ENCODE results near the gene EPHA7. TPM values are rescaled to one million over a fixed set of nuclear protein-coding genes. Genes with fewer than 3 reads are reported as not detected.

The EPHA7 gene
- total and polyA plus RNA-seq, 8 donors: 0.07 to 0.16 (median 0.09) TPM; not detected in 1

DNA sequence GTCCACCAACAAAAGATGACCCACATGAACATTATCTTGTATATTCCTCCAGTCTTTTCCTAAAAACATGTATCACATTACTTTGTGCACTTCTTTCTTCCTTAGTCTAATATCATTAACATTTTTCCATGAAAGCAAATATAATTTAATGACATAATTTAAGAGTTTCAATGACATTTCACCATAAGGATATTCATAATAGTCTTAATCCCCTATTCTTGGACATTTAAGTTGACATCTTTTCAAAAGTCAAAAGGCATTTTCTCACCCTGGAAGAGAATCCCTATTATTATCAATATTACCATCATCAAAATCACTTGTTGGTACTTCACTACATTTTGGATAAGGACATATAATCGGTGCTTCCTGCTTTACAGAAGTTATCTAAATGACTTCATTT is 31.3 kb downstream of the EPHA7 start:
- Histone ChIP-seq H3K36me3 (no peaks in the 10 kb centered on the region), H3K4me1 (no peaks in the 10 kb centered on the region), H3K4me3 (no peak overlapping the region), H3K9me3 (no peaks in the 10 kb centered on the region), H3K27me3 (peaks cover 0 to 14% (median 4%) of the 10 kb centered on the region in 4 donors), H3K27ac (no peak overlapping the region)
- 53 to 58% methylated on average over 1 of the region's 1 CpG for WGBS, 2 donors
- FAIRE-seq (no peak), DNase-seq (no peak), ATAC-seq (no peak)
- TF ChIP-seq, protein P1, sequence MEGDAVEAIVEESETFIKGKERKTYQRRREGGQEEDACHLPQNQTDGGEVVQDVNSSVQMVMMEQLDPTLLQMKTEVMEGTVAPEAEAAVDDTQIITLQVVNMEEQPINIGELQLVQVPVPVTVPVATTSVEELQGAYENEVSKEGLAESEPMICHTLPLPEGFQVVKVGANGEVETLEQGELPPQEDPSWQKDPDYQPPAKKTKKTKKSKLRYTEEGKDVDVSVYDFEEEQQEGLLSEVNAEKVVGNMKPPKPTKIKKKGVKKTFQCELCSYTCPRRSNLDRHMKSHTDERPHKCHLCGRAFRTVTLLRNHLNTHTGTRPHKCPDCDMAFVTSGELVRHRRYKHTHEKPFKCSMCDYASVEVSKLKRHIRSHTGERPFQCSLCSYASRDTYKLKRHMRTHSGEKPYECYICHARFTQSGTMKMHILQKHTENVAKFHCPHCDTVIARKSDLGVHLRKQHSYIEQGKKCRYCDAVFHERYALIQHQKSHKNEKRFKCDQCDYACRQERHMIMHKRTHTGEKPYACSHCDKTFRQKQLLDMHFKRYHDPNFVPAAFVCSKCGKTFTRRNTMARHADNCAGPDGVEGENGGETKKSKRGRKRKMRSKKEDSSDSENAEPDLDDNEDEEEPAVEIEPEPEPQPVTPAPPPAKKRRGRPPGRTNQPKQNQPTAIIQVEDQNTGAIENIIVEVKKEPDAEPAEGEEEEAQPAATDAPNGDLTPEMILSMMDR (IDR thresholded peaks at IDR 0.05): no peak
- intact Hi-C loops (cut with DNase I): no loop called here

DNA sequence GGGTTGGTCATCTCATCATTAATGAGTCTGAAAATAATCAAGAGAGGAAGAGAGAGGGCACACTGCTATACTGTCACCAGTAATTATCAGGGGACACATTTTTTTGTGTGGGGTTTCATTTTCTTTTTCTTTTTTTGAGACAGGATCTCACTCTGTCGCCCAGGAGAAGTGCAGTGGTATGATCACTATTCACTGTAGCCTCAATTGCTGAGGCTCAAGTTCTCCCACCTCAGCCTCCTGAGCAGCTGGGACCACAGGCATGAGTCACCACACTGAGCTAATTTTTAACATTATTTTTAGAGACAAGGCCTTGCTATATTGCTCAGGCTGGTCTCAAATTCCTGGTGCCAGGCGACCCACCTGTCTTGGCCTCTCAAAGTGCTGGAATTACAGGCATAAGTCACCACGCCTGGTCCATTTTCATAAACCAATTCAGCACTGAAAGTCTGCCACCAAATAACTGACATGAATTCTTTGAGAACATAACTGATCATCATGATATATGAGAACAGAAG is 43.3 kb downstream of the EPHA7 start:
- H3K27me3 ChIP-seq: no peaks in the 10 kb centered on the region
- ATAC-seq: no peak
- TF ChIP-seq, protein P1 (IDR thresholded peaks at IDR 0.05): no peak
- no peaks in the 10 kb centered on the region for H3K4me1 ChIP-seq
- H3K4me3 ChIP-seq: no peak overlapping the region
- H3K36me3 ChIP-seq: no peaks in the 10 kb centered on the region
- 67 to 79% methylated on average over 3 of the region's 3 CpGs for WGBS, 2 donors
- no peak for FAIRE-seq
- intact Hi-C loops (cut with DNase I): no loop called here
- no peak overlapping the region for H3K27ac ChIP-seq
- H3K9me3 ChIP-seq: no peaks in the 10 kb centered on the region
- DNase-seq: no peak

DNA sequence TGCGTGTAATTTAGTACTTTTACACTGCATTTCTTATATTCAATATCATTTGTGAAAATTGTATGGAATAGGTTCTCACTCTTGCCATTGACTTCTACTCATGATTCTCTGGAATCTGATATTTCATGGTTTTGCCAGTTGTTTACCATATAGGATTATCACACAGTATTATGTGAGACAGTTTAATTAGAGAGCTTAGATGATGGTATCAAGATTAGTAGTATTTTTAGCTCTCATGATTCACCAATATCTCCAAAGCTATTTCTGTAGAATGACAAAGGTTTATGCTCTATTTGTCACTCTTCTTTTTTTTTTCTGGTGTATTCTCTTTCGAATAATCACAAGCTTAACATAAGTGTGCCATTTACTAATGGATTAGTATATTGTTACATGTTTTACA is 45.9 kb downstream of the EPHA7 start:
- Histone ChIP-seq H3K27me3 (no peaks in the 10 kb centered on the region), H3K9me3 (no peaks in the 10 kb centered on the region), H3K4me1 (no peaks in the 10 kb centered on the region), H3K4me3 (no peak overlapping the region), H3K27ac (no peak overlapping the region), H3K36me3 (no peaks in the 10 kb centered on the region)
- TF ChIP-seq, protein P1 (IDR thresholded peaks at IDR 0.05): no peak
- ATAC-seq: no peak
- no peak for DNase-seq
- no peak for FAIRE-seq
- intact Hi-C loops (cut with DNase I): no loop called here
- WGBS, 2 donors: 76 to 85% methylated on average over 2 of the region's 2 CpGs

DNA sequence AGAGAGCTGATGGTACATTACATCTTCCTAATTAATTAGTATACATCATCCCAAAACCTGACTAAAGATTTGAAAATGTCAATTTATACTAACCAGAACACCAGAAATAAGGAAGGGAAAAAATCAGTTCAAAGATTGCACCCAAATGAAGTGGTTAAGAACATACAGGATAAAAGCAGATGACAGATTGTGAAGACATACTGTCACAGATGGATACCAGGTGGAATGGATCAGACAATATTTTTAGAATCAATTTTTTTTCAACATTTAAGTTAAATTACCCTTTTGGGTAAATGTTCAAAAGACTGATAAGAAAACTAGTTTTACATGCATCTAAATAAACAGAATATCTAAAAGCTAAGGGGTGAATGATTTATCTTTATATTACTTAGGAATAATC is 47.6 kb downstream of the EPHA7 start:
- Histone ChIP-seq H3K4me3 (no peak overlapping the region), H3K36me3 (no peaks in the 10 kb centered on the region), H3K27ac (no peak overlapping the region), H3K27me3 (no peaks in the 10 kb centered on the region), H3K9me3 (no peaks in the 10 kb centered on the region), H3K4me1 (no peaks in the 10 kb centered on the region)
- FAIRE-seq (peak; percentile 20), ATAC-seq (no peak), DNase-seq (no peak)
- TF ChIP-seq, protein P1 (IDR thresholded peaks at IDR 0.05): no peak
- intact Hi-C loops (cut with DNase I): no loop called here

DNA sequence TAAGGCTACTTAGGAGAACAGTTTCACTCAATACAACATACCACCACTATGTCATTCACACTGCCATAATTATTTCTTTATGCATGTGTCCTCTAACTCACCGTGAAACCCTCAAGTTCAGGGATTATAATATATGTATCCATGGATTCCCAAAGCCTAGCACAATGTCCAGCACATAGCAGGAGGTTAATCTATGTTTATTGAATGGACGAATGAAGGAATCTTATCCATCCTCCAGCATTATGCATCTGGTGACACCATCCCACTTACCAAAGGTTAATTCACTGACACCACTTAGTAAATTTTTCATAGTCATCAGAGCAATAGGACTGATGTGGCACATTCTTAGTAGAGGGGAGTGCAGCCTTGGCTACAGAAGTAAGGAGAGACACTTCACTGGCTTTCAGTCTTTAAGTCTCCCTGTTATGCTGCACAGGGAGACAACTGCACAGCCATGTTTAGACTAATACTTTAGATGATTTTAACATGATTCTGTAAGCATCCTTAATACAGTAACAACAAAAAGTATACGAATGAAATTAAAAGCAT is 49.7 kb downstream of the EPHA7 start:
- Histone ChIP-seq H3K36me3 (no peaks in the 10 kb centered on the region), H3K27ac (no peak overlapping the region), H3K9me3 (no peaks in the 10 kb centered on the region), H3K4me3 (no peak overlapping the region), H3K4me1 (no peaks in the 10 kb centered on the region), H3K27me3 (no peaks in the 10 kb centered on the region)
- DNase-seq: no peak
- WGBS, 2 donors: 66 to 75% methylated on average over 3 of the region's 3 CpGs
- FAIRE-seq: no peak
- no peak for ATAC-seq
- TF ChIP-seq, protein P1 (IDR thresholded peaks at IDR 0.05): no peak
- intact Hi-C loops (cut with DNase I): no loop called here
